Measurements from ENCODE around the gene LYRM4. TPM values are rescaled to one million over a fixed set of nuclear protein-coding genes. Genes with fewer than 3 reads are reported as not detected.
"Not testable (repeated sequence)": the region's sequence is repeated elsewhere in the genome, so short reads cannot be mapped to it uniquely, and the experiment has no call there.

LYRM4 gene
- total RNA-seq, 1 experiment from 2014 or later: 26.1 TPM

DNA sequence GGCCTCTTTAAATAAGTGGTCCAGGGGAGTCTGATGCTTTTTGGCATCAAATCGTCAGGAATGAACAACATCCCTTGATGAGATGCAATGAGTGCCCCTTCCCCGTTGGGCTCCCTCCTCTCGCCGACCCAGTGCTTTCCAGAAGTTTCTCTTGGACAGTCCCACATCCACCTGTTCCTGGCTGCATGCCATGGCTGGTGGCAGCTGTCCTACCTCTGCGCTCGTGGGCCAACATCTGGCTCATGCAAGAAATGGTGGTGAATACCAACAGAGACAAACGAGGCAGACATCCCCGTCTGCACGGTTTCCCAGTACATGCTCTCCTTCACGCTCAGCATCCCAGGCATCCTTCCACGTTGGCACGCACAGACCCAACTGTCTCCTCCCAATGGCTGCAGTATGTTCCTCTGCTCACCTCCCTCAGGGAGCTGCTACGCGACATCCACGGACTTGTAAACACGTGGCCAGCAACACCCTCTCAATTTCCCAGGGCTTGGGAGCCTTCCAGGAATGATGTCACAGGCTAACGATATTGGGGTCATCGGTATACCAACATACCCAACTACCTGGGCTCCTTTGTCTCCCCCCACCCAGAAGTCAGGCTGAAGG lies 138.1 kb downstream of the LYRM4 start:
- no peak for DNase-seq (ENCODE audit: low spot score)

DNA sequence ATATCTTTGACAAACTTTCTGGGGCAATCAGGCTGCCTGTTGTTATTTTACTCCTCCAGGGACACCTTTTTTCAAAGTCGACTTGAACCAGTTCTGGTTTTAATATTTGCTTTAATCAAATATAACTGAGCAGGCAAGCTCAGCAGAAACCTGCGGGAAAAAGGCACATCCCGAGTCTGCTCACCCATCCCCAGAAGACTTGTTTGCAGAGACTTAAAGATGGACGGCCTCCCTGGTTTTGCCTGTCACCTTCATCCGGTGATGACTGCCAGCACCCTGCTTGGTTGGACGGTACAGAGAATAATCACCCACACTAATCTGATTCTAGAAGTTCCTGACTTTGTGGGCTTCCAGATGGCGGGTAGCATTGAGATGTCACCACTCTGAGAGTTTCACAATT lies 138.8 kb downstream of the LYRM4 start:
- no peak for DNase-seq (ENCODE audit: low spot score)

DNA sequence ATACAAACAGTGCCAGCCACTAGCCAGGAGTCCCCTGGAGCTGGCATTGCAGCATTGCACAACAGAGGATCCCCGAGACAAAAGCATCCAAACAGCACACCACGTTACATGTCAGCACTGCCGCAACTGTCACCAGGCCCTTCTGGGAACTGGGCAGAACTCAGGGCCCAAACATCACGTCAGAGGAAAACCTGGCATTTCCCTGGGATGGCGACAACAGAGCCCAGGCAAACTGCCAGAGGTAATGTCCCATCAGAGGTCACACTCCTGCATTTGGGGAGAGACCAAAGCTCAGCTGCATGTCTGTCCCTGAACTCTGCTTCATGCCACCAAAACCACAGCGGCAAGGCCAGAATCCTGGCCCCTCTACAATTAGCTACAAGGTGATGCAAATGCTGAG lies 139.3 kb downstream of the LYRM4 start:
- DNase-seq (ENCODE audit: low spot score): no peak

DNA sequence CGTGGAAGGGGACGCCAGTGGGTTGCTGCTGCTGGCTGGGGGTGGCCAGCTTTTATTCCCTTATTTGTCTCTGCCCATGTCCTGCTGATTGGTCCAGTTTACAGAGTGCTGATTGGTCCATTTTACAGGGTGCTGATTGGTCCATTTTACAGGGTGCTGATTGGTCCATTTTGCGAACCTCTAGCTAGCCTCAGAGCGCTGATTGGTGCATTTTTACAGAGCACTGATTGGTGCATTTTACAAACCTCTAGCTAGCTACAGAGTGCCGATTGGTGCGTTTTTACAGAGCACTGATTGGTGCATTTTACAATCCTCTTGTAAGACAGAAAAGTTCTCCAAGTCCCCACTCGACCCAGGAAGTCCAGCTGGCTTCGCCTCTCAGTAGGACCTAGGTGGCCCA lies 140.2 kb downstream of the LYRM4 start:
- DNase-seq (ENCODE audit: low spot score): not testable (repeated sequence)

DNA sequence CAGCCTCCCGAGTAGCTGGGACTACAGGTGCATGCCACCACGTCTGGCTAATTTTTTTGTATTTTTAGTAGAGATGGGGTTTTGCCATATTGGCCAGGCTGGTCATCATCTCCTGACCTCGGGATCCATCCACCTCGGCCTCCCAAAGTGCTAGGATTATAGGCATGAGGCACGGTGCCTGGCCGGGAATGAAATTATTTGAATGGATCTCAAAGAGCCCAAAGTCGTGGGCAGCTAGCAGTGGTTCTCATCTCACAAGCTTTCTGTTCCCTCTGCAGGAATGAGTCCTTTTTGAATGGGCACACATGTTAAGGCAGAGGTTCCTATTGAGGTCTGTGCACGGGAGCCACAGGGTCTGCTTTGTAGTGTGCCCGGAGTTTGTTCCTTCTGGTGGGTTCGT lies 140.7 kb downstream of the LYRM4 start:
- no peak for DNase-seq (ENCODE audit: low spot score)

DNA sequence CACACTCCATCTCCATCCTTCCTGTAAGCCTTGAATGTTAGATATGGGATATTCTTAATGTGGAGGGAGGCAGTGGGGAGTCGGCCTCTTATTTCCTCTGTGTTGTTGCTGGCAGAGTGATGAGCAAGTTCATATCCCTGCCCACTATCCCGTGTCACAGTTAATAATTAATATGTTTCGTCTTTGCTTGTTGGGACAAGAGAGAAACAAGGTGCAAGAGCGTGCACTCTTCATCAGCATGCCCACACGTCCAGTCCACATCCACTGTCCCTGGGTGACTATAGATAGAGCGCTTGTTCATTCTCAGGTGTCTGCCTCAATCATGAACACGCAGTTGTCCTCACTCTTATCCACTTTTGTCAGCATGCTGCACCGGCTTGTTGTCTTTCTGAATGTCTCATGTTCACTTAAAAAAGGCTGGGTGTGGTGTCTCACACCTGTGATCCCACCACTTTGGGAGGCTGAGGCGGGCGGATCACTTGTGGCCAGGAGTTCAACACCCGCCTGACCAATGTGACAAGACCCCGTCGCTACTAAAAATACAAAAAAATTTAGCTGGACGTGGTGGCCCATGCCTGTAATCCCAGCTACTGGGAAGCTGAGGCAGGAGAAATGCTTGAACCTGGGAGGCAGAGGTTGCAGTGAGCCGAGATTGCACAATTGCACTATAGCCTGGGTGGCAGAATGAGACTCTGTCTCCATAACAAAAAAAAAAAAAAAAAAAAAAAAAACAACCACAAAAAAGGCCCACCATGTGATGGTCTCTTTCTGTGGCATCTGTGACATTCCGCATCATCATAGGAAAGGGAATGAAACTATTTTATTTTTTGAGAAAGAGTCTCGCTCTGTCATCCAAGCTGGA lies 141.4 kb downstream of the LYRM4 start:
- DNase-seq (ENCODE audit: low spot score): no peak

DNA sequence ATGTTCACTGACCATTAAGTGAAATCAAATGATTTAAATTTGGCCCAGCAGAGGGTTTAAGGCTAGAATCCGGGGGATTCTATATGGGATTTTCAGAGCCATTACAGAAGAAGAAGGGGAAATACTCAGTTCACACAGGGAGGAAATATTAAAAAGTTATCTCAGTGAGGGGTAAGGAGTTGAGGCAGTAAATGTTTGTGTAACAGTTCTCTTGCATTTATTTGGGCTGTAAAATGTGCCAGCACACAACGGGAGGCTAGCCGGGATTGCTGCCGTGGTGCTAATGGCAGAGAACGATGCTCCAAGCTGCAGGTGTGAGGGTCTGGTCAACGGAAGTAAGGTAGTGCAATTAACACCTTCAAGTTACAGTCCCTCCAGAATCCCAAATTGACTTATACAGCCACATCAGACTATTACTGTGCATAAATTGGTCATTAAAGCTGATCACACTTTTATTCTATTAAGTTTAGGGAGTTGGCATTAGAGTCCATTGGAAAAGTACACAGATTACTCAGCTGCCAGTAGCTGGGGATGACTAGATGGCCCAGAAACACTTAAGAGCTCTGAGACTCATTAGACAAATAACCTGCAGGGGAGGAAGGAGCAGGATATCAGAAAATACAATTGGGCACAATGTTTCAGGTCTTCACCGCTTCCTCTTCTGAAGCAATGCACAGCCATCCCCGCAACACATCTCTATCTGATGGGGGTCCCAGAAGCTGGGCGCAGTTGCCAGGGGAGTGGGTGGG lies 144.3 kb downstream of the LYRM4 start:
- no peak for DNase-seq (ENCODE audit: low spot score)

DNA sequence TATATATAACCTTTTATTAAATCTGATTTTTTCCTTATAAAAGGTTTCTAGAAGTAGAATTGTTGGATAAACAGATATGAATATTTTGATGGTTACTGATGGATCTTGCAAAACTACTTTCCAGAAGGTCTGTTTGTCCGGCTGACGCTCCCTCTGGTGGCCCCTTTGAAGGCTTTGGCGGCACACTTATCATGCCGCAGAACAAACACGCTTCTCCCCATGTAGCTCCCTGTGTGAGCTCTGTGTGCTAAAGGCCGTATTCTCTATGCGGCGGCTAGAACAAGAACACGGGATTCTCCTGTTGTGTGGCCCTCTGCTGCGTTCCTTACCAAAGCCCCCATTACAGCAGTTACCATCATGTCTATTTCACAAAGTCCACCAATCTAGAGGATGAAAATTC lies 145.6 kb downstream of the LYRM4 start:
- DNase-seq (ENCODE audit: low spot score): no peak

DNA sequence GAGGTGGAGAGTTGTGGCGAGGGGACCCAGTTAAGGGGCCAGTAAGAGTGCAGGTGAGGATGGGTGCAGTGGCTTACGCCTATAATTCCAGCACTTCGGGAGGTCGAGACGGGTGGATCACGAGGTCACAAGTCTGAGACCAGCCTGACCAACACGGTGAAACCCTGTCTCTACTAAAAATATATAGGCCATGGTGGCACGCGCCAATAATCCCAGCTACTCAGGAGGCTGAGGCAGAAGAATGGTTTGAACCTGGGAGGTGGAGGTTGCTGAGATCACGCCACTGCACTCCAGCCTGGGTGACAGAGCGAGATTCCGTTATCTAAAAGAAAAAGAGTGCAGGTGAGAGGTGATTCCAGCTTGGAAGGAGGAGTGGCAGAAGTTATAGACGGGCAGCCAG lies 147.7 kb downstream of the LYRM4 start:
- no peak for DNase-seq (ENCODE audit: low spot score)

DNA sequence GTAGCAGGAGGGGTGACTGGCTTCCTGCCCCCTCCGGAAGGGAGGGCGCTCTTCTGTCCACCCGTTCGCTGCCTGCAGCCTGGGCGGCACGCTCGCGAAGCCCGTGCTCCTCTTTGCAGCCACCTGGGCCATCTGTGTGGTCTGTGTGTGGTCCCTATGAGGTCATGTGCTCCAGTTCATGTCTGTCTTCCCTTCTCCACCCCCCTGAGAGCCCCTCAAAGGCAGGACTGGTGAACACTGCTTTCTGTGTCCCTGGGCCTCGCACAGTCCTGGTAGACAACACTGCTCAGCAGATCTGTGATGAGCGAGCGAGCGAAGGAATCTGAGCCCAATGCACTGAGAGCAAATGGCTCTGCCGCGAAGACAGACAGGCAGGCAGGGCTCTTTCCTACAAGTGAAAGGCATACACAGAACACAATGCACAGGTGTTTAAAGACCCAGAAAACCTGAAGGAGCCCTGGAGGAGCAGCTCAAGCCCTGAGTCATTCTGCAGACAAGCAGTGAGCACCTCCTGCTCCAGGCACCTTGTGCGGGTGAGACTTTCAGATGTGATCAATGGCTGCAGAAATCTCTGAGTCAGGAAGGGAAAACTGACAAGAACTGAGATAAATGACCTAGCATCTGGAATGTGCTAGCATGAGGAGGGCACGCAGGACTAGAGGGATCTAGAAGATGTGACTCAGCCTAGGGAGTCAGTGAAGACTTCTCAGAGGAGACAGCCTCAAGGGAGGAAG lies 148.5 kb downstream of the LYRM4 start:
- peak; percentile 85 for DNase-seq (ENCODE audit: low spot score)

DNA sequence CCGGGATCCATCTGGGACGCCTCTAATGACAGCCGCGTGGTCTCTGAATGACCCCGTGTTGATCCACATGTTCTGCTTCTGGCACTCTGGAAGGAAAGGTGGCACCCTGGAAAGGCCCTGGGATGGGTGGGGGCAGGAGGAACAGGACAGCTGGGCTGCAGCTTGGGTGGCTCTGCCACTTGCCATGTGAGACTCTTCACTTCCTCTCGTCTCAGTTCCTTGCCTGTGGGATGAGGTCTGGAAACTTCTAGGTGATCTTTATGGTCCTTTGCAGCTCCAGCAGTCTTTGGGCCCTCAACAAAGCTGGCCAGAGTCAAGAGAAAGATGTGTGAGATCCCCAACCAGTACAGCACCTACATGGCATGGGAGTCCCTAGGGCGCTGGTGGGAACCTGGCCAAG lies 149.1 kb downstream of the LYRM4 start:
- DNase-seq (ENCODE audit: low spot score): no peak

DNA sequence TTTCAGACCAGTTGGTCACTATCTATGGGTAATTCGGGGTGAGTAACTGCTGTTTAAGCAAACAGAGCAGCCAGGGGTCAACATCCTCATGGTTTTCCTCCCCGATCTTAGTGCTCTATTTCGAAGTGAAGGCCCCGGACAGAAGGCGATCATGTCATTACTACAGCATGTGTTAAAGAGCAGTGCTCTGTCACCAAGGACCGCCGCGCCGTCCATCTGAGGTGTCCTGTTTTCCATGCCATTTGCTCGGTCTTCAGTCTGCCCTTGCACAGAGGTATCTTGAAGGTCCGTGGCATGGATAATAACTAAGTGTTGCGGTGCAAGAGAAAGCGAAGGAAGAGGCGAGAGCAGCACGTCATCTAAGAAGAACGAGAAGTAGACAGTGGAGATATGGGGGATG lies 150.5 kb downstream of the LYRM4 start:
- no peak for DNase-seq (ENCODE audit: low spot score)

DNA sequence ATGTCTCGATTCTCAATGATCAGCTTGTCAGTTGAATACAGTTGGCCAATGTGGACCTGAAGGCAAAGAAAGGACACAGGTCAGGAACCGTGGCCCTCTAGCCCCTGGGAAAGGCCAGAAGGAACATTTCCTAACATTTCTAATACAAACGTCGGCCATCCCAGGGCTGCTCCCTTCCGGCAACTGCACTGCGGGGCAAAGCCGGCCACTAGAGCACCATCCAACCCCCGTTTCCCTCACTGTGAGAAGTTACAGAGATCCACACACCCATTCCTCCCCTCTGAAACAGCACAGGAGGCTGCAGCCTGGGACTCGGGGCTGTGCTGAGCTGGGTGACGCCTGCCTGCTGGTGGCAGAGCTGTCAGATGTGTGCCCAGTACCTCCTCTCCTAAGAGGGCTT lies 151.3 kb downstream of the LYRM4 start:
- DNase-seq (ENCODE audit: low spot score): no peak

DNA sequence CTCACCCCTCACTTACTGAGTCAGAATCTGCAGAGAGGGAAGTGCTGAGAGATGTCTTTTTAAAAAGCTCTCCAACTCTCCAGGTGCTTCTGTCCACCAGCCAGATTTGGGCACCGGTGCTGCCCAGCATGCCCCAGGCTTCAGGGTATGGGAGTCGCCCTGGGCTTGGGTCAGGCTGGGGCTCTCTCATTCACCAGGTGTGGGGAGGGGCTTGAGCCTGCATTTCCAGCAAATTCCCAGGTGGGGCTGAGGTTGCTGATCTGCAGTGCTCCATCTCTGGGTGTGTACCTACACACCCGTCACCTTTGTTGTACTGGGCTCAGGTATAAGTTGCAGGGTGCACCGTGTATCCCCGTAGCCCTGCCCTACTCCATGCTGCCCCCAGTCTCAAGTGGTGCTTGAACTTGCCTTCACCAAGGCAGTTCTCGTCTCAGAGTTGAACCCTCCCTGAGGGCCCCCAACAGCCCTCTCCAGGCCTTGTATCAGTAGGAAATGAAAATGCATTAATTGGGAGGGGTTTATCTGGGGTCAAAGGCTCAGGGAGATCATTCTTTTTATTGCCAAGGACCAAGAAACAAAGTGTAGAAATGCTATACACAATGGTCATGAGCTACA lies 152.1 kb downstream of the LYRM4 start:
- DNase-seq (ENCODE audit: low spot score): no peak

DNA sequence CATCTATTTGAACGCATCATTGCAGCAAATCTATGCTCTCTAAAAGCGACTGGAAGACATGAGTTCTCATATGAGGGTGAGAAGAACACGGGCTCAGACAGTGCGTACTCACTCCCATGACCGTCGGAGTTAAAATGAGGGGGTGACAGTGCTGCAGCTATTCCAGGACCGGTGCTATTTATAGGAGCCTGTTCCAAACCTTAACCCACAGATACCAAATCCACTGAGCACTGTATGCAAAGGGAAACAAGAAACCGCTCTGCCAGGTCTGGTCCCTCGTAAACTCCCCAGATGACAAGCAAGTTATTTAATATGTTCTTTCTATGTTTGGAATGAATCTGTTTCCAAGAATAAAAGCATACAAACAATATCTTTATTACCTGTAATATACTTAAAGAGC lies 152.7 kb downstream of the LYRM4 start:
- no peak for DNase-seq (ENCODE audit: low spot score)

DNA sequence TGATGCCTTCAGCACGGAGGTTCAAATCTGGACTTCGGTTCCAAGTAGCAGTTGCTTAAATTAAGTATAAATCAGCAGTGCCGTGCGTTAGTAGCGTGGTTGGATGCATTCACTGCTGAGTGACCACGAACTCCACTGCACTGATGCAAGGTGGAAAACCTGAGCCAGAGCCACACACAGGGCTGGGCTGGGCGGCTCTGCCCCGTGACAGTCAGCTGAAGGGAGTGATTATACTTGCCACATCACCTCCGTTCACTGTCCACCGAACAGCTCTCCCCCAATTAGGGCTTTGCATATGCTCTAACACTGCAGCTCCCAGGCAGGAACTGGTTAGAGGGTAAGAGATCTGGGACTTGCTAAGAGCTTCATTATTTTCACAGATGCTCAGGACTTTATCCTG lies 153.4 kb downstream of the LYRM4 start:
- no peak for DNase-seq (ENCODE audit: low spot score)

DNA sequence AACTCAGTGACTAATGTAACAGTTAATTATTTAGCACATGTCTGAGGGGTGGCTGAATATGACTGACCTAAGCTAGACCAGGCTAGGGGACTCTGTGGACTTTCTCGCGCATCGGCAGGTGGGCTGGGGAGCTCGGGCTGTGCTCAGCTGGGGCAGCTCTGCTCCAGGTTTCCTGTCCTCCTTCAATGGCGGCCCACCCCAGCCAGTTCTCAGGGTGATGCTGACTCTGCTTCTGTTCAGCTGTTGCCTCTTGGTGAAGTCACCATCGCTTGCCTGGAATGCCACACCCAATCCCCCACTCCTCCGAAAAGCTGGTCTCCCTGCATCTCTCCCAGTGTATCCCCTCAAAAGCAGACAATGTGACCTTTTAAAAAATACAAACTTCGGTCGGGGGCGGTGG lies 155.6 kb downstream of the LYRM4 start:
- DNase-seq (ENCODE audit: low spot score): no peak

DNA sequence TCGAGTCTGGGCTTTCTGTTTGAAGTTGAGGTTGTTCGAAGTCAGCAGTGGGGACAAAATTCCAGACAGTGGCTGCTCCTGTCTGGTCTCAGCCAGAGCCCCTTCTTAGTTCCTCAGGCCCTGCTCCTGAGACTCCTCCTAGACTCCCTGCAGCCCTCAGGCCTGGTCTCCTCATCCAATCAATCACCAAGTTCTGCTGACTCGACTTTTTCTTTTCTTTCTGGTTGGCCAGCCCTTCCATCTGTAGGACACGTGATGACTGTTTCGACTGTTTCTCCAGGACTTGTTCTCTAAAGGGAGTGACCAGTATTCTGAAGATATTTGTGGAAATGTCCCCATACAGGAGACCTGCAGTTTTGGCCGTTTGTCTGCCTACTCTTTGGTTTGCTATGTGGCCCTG lies 156.1 kb downstream of the LYRM4 start:
- DNase-seq (ENCODE audit: low spot score): no peak

DNA sequence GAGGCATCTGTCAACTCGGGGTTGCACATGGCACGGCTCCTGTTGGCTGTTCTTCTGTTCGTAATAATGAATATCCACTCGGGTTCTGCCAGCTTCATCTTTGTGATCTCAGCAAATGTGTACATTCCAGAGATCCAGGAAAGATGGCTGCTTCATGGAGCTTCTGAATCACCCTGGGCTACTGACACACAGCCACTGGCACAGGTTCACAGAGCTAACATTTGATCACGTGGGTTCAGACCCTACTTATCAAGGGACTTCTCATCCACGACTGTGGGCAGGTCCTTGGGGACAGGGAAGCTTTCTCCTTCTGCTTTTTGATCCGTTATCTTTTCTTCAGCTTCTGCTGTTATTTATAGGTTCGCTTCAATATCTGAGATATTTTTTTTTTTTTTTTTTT lies 157.5 kb downstream of the LYRM4 start:
- DNase-seq (ENCODE audit: low spot score): no peak

DNA sequence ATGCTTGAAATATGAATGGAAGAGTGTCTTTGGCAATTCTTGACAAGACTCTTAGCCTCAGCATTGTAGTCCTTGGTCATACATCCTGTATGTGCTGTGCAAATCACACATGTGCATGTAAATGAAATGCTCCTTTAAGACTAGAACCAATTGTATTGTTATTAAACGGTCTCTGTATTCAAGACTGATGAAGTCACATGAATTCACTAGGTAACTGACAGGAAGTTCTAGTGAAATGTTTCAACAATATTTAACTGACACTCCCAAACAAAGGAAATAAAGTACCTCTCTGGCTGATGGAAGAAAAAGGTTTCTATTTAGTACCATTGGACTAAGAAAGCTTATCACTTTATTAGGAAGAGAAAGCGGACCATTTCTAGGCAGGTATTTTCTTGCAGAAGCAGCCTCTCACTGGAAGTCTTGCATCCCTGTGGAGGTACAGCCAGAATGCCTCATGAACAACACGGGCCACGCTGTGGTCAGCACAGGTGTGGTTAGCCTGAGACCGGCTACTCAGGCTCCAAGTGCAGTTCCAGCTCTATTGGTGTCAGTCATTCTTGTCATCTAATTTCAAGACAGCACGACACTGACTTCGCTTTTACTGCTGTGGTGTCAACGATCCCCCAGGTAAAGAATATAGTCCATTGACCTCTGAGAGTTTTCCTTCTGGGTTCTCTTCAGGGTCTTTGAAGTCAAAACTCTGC lies 158.3 kb downstream of the LYRM4 start:
- DNase-seq (ENCODE audit: low spot score): no peak

DNA sequence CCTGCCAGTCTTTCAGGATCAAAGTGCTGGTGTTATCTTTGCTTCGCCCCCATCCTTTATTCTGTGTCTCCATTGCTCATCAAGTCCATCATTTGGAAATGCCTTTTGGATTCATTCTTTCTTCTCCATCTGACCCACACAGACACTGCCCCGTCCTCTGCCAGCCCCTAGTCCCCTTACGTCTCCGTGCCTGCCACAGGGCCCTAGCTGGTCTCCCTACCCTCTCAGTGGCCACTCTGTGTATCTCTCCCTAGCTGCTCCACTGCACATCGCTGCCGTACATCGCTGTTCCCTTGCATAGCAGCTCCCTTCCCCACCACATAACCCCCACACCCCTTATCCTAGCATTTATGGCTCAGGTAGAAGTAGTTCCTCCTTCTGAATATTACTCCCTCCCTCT lies 159.9 kb downstream of the LYRM4 start:
- no peak for DNase-seq (ENCODE audit: low spot score)
